Measurements from ENCODE around the gene DYRK2.
A peak's percentile ranks its signal among the peaks of the same experiment; 100 is the strongest.

Gene DYRK2

GRCh38 chr12:67646775-67647174, 1.8 kb upstream of the DYRK2 start:
- no peak for DNase-seq

- DNase-seq = peak; percentile 22 to 66
Observed at GRCh38 chr12:67647181-67647798, 1.3 kb upstream of the DYRK2 start.

- DNase-seq = peak; percentile 81 to 86
Observed at GRCh38 chr12:67647799-67648520, 585 bp upstream of the DYRK2 start.

- DNase-seq = no peak
Observed at GRCh38 chr12:67649261-67649569, 670 bp downstream of the DYRK2 start.

- DNase-seq = peak; percentile 30 to 31
Observed at GRCh38 chr12:67649570-67650387, 1.2 kb downstream of the DYRK2 start.

GRCh38 chr12:67650388-67651131, 2.0 kb downstream of the DYRK2 start:
- peak in 1 of 2 experiments; percentile 38 for DNase-seq

GRCh38 chr12:67651132-67651695, 2.7 kb downstream of the DYRK2 start:
- DNase-seq = peak in 1 of 2 experiments; percentile 24

- DNase-seq = no peak
Observed at GRCh38 chr12:67655829-67656228, 7.3 kb downstream of the DYRK2 start.

- no peak for DNase-seq
Observed at GRCh38 chr12:67656251-67656650, 7.7 kb downstream of the DYRK2 start.

GRCh38 chr12:67658486-67658885, 9.9 kb downstream of the DYRK2 start:
- no peak for DNase-seq

- no peak for DNase-seq
Observed at GRCh38 chr12:67659292-67659691, 10.7 kb downstream of the DYRK2 start.

GRCh38 chr12:67661311-67662021, 12.9 kb downstream of the DYRK2 start:
- no peak for DNase-seq

- no peak for DNase-seq
Observed at GRCh38 chr12:67662910-67663538, 14.5 kb downstream of the DYRK2 start.

GRCh38 chr12:67664171-67664570, 15.6 kb downstream of the DYRK2 start:
- no peak for DNase-seq

- DNase-seq = no peak
Observed at GRCh38 chr12:67665679-67666078, 17.1 kb downstream of the DYRK2 start.

- no peak for DNase-seq
Observed at GRCh38 chr12:67666605-67667004, 18.1 kb downstream of the DYRK2 start.

- no peak for DNase-seq
Observed at GRCh38 chr12:67667276-67668073, 18.9 kb downstream of the DYRK2 start.

GRCh38 chr12:67669217-67669933, 20.8 kb downstream of the DYRK2 start:
- no peak for DNase-seq

- DNase-seq = no peak
Observed at GRCh38 chr12:67669934-67670631, 21.5 kb downstream of the DYRK2 start.

Data from NCI-H2081 (cell line).